ENCODE measurements around the gene SNX33. TPM values are rescaled to one million over a fixed set of nuclear protein-coding genes. Genes with fewer than 3 reads are reported as not detected.
A peak's percentile ranks its signal among the peaks of the same experiment; 100 is the strongest.

The SNX33 gene
- total RNA-seq, 2 donors from 2014 or later, result 18.9 to 23.2 TPM

GRCh38 chr15:75649848-75650247 is 2.1 kb downstream of the SNX33 start:
- no peak overlapping the region for H3K27ac Mint-ChIP-seq
- no peak overlapping the region for H3K27ac ChIP-seq (ENCODE audit: low read depth, low read length)
- H3K27me3 ChIP-seq (ENCODE audit: control insufficient read depth, insufficient read depth, low read length, poor library complexity, severe bottlenecking), result peaks cover 9% of the 10 kb centered on the region
- no peaks in the 10 kb centered on the region for H3K9me3 ChIP-seq (ENCODE audit: control insufficient read depth, low read length)
- no peak for TF ChIP-seq CTCF (conservative IDR thresholded peaks at IDR 0.05)
- no peak for DNase-seq
- H3K9ac ChIP-seq (ENCODE audit: extremely low read depth, low read length, poor library complexity, severe bottlenecking), result no peak overlapping the region
- H3K36me3 ChIP-seq (ENCODE audit: control insufficient read depth, insufficient read depth, low read length), result peaks cover 18% of the 10 kb centered on the region
- peak overlapping the region; percentile 86 for H3K4me3 Mint-ChIP-seq
- WGBS, 2 experiments (ENCODE audit: insufficient coverage in 1 of 2, insufficient read length in 1 of 2), result 93 to 96% methylated on average over 16 to 18 of the region's 18 CpGs
- H3K9me3 Mint-ChIP-seq, result no peaks in the 10 kb centered on the region
- peaks cover 50% of the 10 kb centered on the region for H3K4me1 Mint-ChIP-seq
- peaks cover 20% of the 10 kb centered on the region for H3K27me3 Mint-ChIP-seq (ENCODE audit: insufficient read depth)
- peaks cover 21% of the 10 kb centered on the region for H3K36me3 Mint-ChIP-seq (ENCODE audit: low read depth)
- H3K4me1 ChIP-seq (ENCODE audit: control insufficient read depth, insufficient read depth, low read length), result peaks cover 12% of the 10 kb centered on the region
- peak overlapping the region; percentile 71 for H3K4me3 ChIP-seq (ENCODE audit: low read length)

GRCh38 chr15:75650908-75651809 is 3.4 kb downstream of the SNX33 start:
- Histone ChIP-seq H3K36me3 (ENCODE audit: control insufficient read depth, insufficient read depth, low read length) (peaks cover 18% of the 10 kb centered on the region), H3K4me3 (ENCODE audit: low read length) (peak overlapping the region; percentile 71), H3K9ac (ENCODE audit: extremely low read depth, low read length, poor library complexity, severe bottlenecking) (peak overlapping the region; percentile 16), H3K9me3 (ENCODE audit: control insufficient read depth, low read length) (no peaks in the 10 kb centered on the region), H3K4me1 (ENCODE audit: control insufficient read depth, insufficient read depth, low read length) (peaks cover 12% of the 10 kb centered on the region), H3K27me3 (ENCODE audit: control insufficient read depth, insufficient read depth, low read length, poor library complexity, severe bottlenecking) (peaks cover 5% of the 10 kb centered on the region), H3K27ac (ENCODE audit: low read depth, low read length) (no peak overlapping the region)
- TF ChIP-seq CTCF (conservative IDR thresholded peaks at IDR 0.05), result no peak
- peaks cover 8% of the 10 kb centered on the region for H3K27me3 Mint-ChIP-seq (ENCODE audit: insufficient read depth)
- peak overlapping the region; percentile 29 for H3K27ac Mint-ChIP-seq
- no peaks in the 10 kb centered on the region for H3K9me3 Mint-ChIP-seq
- peaks cover 50% of the 10 kb centered on the region for H3K4me1 Mint-ChIP-seq
- 81 to 84% methylated on average over 6 to 9 of the region's 9 CpGs for whole genome bisulfite sequencing, 2 experiments (ENCODE audit: insufficient coverage in 1 of 2, insufficient read length in 1 of 2)
- DNase-seq, result peak; percentile 59
- peaks cover 22% of the 10 kb centered on the region for H3K36me3 Mint-ChIP-seq (ENCODE audit: low read depth)
- H3K4me3 Mint-ChIP-seq, result peak overlapping the region; percentile 86

GRCh38 chr15:75651810-75652543 is 4.3 kb downstream of the SNX33 start:
- no peaks in the 10 kb centered on the region for H3K9me3 Mint-ChIP-seq
- H3K4me1 Mint-ChIP-seq, result peaks cover 44% of the 10 kb centered on the region
- DNase-seq, result no peak
- H3K36me3 Mint-ChIP-seq (ENCODE audit: low read depth), result peaks cover 29% of the 10 kb centered on the region
- H3K9ac ChIP-seq (ENCODE audit: extremely low read depth, low read length, poor library complexity, severe bottlenecking), result peak overlapping the region; percentile 16
- TF ChIP-seq CTCF (conservative IDR thresholded peaks at IDR 0.05), result no peak
- H3K27me3 Mint-ChIP-seq (ENCODE audit: insufficient read depth), result no peaks in the 10 kb centered on the region
- WGBS, 2 experiments (ENCODE audit: insufficient coverage in 1 of 2, insufficient read length in 1 of 2), result 93 to 100% methylated on average over 1 to 2 of the region's 2 CpGs
- H3K4me3 ChIP-seq (ENCODE audit: low read length), result peak overlapping the region; percentile 71
- H3K27me3 ChIP-seq (ENCODE audit: control insufficient read depth, insufficient read depth, low read length, poor library complexity, severe bottlenecking), result no peaks in the 10 kb centered on the region
- no peak overlapping the region for H3K27ac ChIP-seq (ENCODE audit: low read depth, low read length)
- H3K9me3 ChIP-seq (ENCODE audit: control insufficient read depth, low read length), result no peaks in the 10 kb centered on the region
- no peak overlapping the region for H3K27ac Mint-ChIP-seq
- peak overlapping the region; percentile 86 for H3K4me3 Mint-ChIP-seq
- peaks cover 12% of the 10 kb centered on the region for H3K4me1 ChIP-seq (ENCODE audit: control insufficient read depth, insufficient read depth, low read length)
- H3K36me3 ChIP-seq (ENCODE audit: control insufficient read depth, insufficient read depth, low read length), result peaks cover 18% of the 10 kb centered on the region

Measured in endodermal cell (in vitro differentiated cells).